Neural progenitor cell (in vitro differentiated cells): ENCODE measurements around the gene PPP1CA. TPM values are rescaled to one million over a fixed set of nuclear protein-coding genes. Genes with fewer than 3 reads are reported as not detected.

Experiments
- DNase-seq: peaks from one replicate; pipeline ENCODE4 v3.0.0-alpha.2; 2016; ENCODE audit warnings: low spot score
- H2AFZ ChIP-seq: fragments of 200-600 bp; sonication (generic); replicated peaks from 2 replicates; pipeline ENCODE4 v1.6.1; 2016; ENCODE audit warnings: antibody characterized with exemption
- H3F3A ChIP-seq: fragments of 200-600 bp; sonication (generic); 2 replicates; pipeline ENCODE4 v1.6.1; 2016; ENCODE audit warnings: antibody characterized with exemption, low read depth
- H3K27ac ChIP-seq: fragments of 200-600 bp; sonication (generic); 2 replicates; pipeline ENCODE4 v1.5.1; 2016; ENCODE audit warnings: mild to moderate bottlenecking
- H3K27me3 ChIP-seq: fragments of 200-600 bp; sonication (generic); 2 replicates; pipeline ENCODE4 v1.6.1; 2016; ENCODE audit warnings: mild to moderate bottlenecking, moderate library complexity
- H3K36me3 ChIP-seq: fragments of 200-600 bp; sonication (generic); 2 replicates; pipeline ENCODE4 v1.5.1; 2016
- H3K4me1 ChIP-seq: fragments of 200-600 bp; sonication (generic); 2 replicates; pipeline ENCODE4 v1.6.1; 2016; ENCODE audit warnings: mixed run types
- H3K4me2 ChIP-seq: fragments of 200-600 bp; sonication (generic); 2 replicates; pipeline ENCODE4 v1.6.1; 2016
- H3K4me3 ChIP-seq: fragments of 200-600 bp; sonication (generic); 2 replicates; pipeline ENCODE4 v1.5.1; 2016
- H3K79me2 ChIP-seq: fragments of 200-600 bp; sonication (generic); 2 replicates; pipeline ENCODE4 v1.6.1; 2016; ENCODE audit warnings: low read depth
- H3K9ac ChIP-seq: fragments of 200-600 bp; sonication (generic); 2 replicates; pipeline ENCODE4 v1.6.1; 2016
- H3K9me3 ChIP-seq: fragments of 200-600 bp; sonication (generic); 2 replicates; pipeline ENCODE4 v1.5.1; 2016; ENCODE audit warnings: low read depth
- H4K20me1 ChIP-seq: fragments of 200-600 bp; sonication (generic); 2 replicates; pipeline ENCODE4 v1.6.1; 2016; ENCODE audit warnings: low read depth
- H3K27ac Mint-ChIP-seq: 3 replicates; pipeline ENCODE4 v1.8.0; 2021; ENCODE audit warnings: mixed read lengths
- H3K27me3 Mint-ChIP-seq: 2 replicates; pipeline ENCODE4 v1.8.0; 2022; ENCODE audit warnings: low read depth, mild to moderate bottlenecking, inconsistent platforms, moderate library complexity, mixed read lengths; ENCODE audit not compliant: insufficient read depth
- H3K36me3 Mint-ChIP-seq: 3 replicates; pipeline ENCODE4 v1.8.0; 2021; ENCODE audit warnings: mixed read lengths
- H3K4me1 Mint-ChIP-seq: 3 replicates; pipeline ENCODE4 v1.8.0; 2021; ENCODE audit warnings: mixed read lengths
- H3K4me3 Mint-ChIP-seq: 3 replicates; pipeline ENCODE4 v1.8.0; 2021; ENCODE audit warnings: mild to moderate bottlenecking, moderate library complexity, mixed read lengths
- H3K9me3 Mint-ChIP-seq: 3 replicates; pipeline ENCODE4 v1.8.0; 2020; ENCODE audit warnings: mixed read lengths
- EZH2 ChIP-seq: fragments of 200-600 bp; sonication (generic); IDR thresholded peaks from 2 replicates; pipeline ENCODE4 v1.6.1; 2017; ENCODE audit warnings: antibody characterized with exemption, mild to moderate bottlenecking, moderate library complexity
- EZH2phosphoT487 ChIP-seq: fragments of 200-600 bp; sonication (generic); IDR thresholded peaks from 2 replicates; pipeline ENCODE4 v1.6.1; 2017; ENCODE audit warnings: antibody characterized with exemption
- total RNA-seq: library from RNA; depleted of rRNA; stranded (reverse); fragments of >200 nt; gene quantifications from 2 replicates; pipeline ENCODE4 v1.2.3, GENCODE V29; 2015; ENCODE audit warnings: low replicate concordance
- TF ChIP-seq, protein P1 (sequence below): fragments of 200-600 bp; sonication (generic); IDR thresholded peaks from 2 replicates; pipeline ENCODE4 v1.5.1; 2017; ENCODE audit warnings: antibody characterized with exemption, mild to moderate bottlenecking

The PPP1CA gene
- total RNA-seq, result 102 and 189 TPM in 2 replicates

DNA sequence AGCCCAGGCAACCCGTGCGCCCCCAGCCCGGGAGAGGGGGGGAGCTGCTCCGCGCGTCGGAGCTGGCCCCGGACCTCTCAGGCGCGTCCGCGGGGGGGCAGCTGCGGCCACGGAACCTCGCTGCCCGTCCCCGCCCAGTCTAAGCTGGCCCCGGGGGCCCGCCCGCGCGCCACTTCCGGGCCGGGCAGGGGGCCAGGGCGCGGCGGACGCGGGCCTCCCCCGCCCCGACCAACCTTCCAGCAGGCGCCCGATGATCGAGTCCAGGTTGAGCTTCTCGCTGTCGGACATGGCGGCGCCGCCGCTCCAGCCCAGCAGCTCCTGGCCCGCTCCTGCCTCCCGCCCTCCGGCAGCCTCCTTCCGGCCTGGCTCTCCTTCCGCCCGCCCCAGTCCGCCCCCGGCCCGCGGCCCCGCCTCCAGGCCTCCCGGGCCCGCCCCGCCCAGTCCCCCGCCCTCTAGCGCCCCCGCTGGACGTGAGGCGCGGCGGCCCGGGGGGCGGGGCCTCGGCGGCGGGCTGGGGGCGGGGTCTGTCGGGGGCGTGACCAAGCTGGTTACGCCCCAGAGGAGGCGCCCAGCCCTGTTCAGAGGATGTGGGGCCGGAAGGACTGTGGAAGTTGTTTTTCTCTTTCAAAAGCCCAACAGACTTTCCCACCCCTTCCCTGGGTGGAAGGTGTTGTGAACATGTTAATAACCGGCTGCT lies at the start of gene PPP1CA:
PPP1CA (minus strand) TSS at position 364 of the 697 bp plus-strand sequence; CDS start at position 288, 76 bp downstream.
- Mint-ChIP-seq H3K27me3 (peaks cover 8% of the 10 kb centered on the region), H3K27ac (peak within 1 kb of the TSS; percentile 50), H3K9me3 (no peaks in the 10 kb centered on the region), H3K4me1 (peaks cover 31% of the 10 kb centered on the region), H3K36me3 (peaks cover 8% of the 10 kb centered on the region), H3K4me3 (peak within 1 kb of the TSS; percentile 86)
- H3K27me3 ChIP-seq, result no peaks in the 10 kb centered on the region
- H3K79me2 ChIP-seq, result peaks cover 16% of the 10 kb centered on the region
- H3K4me3 ChIP-seq, result peak within 1 kb of the TSS; percentile 87
- H3K27ac ChIP-seq, result no peak within 1 kb of the TSS
- peaks cover 8% of the 10 kb centered on the region for H4K20me1 ChIP-seq
- peaks cover 7% of the 10 kb centered on the region for H3F3A ChIP-seq
- no peaks in the 10 kb centered on the region for H3K9me3 ChIP-seq
- peak within 1 kb of the TSS; percentile 75 for H3K9ac ChIP-seq
- peak within 1 kb of the TSS; percentile 95 for H3K4me2 ChIP-seq
- H2AFZ ChIP-seq, result no peak within 1 kb of the TSS
- DNase-seq, result peak; percentile 96
- TF ChIP-seq, protein P1, sequence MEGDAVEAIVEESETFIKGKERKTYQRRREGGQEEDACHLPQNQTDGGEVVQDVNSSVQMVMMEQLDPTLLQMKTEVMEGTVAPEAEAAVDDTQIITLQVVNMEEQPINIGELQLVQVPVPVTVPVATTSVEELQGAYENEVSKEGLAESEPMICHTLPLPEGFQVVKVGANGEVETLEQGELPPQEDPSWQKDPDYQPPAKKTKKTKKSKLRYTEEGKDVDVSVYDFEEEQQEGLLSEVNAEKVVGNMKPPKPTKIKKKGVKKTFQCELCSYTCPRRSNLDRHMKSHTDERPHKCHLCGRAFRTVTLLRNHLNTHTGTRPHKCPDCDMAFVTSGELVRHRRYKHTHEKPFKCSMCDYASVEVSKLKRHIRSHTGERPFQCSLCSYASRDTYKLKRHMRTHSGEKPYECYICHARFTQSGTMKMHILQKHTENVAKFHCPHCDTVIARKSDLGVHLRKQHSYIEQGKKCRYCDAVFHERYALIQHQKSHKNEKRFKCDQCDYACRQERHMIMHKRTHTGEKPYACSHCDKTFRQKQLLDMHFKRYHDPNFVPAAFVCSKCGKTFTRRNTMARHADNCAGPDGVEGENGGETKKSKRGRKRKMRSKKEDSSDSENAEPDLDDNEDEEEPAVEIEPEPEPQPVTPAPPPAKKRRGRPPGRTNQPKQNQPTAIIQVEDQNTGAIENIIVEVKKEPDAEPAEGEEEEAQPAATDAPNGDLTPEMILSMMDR, result peak; percentile 59
- no peak for TF ChIP-seq EZH2phosphoT487
- no peaks in the 10 kb centered on the region for H3K36me3 ChIP-seq
- H3K4me1 ChIP-seq, result peaks cover 13% of the 10 kb centered on the region

GRCh38 chr11:67450796-67451657 lies 49.4 kb upstream of the PPP1CA start:
- Histone ChIP-seq H3K4me2 (no peak overlapping the region), H3K9me3 (no peaks in the 10 kb centered on the region), H4K20me1 (no peaks in the 10 kb centered on the region), H3K4me3 (no peak overlapping the region), H3K4me1 (no peaks in the 10 kb centered on the region), H2AFZ (no peak overlapping the region), H3K27me3 (no peaks in the 10 kb centered on the region), H3K79me2 (no peaks in the 10 kb centered on the region), H3K36me3 (no peaks in the 10 kb centered on the region), H3K9ac (no peak overlapping the region), H3K27ac (no peak overlapping the region), H3F3A (no peaks in the 10 kb centered on the region)
- Mint-ChIP-seq H3K27ac (peak overlapping the region; percentile 96), H3K9me3 (no peaks in the 10 kb centered on the region), H3K4me3 (no peak overlapping the region), H3K27me3 (peaks cover 6% of the 10 kb centered on the region), H3K4me1 (peaks cover 20% of the 10 kb centered on the region), H3K36me3 (no peaks in the 10 kb centered on the region)
- TF ChIP-seq, protein P1, result no peak
- TF ChIP-seq EZH2phosphoT487 (no peak), EZH2 (no peak)
- DNase-seq, result peak; percentile 35

DNA sequence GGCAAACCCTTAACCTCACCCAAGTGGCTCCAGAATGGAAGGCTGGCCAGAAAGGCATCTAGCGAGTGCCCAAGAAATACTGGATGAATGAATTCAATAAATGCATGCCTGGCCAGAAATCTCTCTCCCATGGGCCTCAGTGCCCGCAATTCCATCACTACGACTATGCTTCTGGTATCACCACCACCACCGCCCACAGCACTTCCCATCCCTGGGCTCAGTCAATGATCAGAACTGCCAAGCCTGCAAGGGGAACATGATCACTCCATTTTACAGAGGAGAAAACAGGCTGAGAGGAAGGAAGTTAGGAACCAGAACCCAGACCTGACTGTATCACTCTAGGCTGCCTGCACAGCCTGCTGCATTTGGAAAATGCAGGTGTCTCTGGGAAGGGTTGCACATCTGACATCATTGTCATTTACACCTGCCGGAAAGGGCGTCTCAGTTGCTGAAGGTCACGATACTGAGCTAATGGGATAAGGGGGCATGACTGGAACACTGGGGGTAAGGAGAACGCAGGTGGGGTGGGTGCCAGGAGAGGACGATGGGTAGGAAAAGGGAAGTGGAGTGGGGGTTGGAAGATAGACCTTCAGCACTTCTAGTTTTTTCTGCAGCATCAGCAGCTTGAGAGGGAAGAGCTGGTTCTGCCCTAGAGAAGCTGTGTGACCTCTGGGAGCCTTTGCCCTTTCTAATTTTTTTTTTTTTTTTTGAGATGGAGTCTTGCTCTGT lies 47.6 kb upstream of the PPP1CA start:
- Histone ChIP-seq H3F3A (peaks cover 3% of the 10 kb centered on the region), H3K27ac (no peak overlapping the region), H3K36me3 (no peaks in the 10 kb centered on the region), H4K20me1 (no peaks in the 10 kb centered on the region), H3K9me3 (no peaks in the 10 kb centered on the region), H3K4me2 (no peak overlapping the region), H3K27me3 (no peaks in the 10 kb centered on the region), H2AFZ (no peak overlapping the region), H3K79me2 (no peaks in the 10 kb centered on the region), H3K4me1 (no peaks in the 10 kb centered on the region), H3K4me3 (no peak overlapping the region), H3K9ac (no peak overlapping the region)
- H3K27ac Mint-ChIP-seq, result peak overlapping the region; percentile 54
- no peaks in the 10 kb centered on the region for H3K36me3 Mint-ChIP-seq
- peaks cover 25% of the 10 kb centered on the region for H3K4me1 Mint-ChIP-seq
- H3K27me3 Mint-ChIP-seq, result peaks cover 6% of the 10 kb centered on the region
- no peaks in the 10 kb centered on the region for H3K9me3 Mint-ChIP-seq
- no peak overlapping the region for H3K4me3 Mint-ChIP-seq
- no peak for TF ChIP-seq EZH2
- TF ChIP-seq, protein P1, result no peak
- no peak for TF ChIP-seq EZH2phosphoT487
- no peak for DNase-seq
